Measurements from ENCODE around the gene NUFIP1.

DNA sequence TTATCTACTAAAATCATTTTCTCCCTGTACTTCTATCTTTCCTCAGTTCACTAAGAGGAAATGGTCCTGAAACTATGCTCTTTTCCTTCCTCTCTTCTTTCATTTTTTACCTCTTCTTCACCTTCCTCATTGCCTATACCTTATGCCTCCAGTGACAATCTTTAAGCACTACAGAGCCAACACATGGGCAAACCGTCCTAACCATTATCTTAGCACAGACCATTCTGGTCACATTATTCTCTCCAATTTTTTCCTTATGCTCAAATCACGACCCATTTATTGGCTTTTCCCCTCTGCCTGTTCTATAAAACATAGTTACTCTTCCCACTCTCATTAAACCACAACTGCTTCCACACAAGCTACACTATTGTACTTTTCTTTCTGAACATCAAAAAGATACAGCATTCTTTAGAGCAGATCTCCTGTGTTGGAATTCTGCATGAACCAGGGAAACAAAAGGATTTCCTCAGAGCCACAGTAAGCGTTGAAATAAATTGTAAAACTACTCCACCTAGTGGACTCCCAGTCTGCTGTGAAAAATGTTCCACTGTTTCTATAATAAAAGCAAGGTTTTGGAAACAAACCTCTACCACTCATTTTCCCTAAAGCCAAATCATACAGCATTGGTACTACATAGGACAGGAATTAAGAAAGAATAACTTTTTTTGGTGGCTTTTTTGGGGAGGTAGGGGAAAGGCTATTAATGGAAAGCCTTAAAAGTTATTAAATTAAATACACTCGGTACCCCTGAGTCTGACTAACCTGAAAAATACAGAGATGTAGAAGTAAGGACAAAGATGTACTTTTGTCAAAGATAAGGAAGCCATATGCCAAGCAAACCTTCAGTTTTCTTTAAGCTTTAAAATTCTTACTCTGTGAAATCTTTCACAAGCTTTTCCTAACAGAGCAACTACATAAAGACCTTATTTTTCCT, 19.5 kb downstream of the NUFIP1 start:
- TF ChIP-seq EP300 (IDR thresholded peaks at IDR 0.05) = peak in 1 of 2 donors; percentile 28
- peak; percentile 68 to 87 (median 77) for TF ChIP-seq CTCF (IDR thresholded peaks at IDR 0.05)
- TF ChIP-seq POLR2A (IDR thresholded peaks at IDR 0.05) = no peak
